H1 (cell line): ENCODE measurements around the gene LARP4B.

Experiments
- BACH1 ChIP-seq: IDR thresholded peaks from 2 replicates; pipeline ENCODE4 v1.6.1; 2012; ENCODE audit warnings: low read length, improper control_type of control experiment
- CEBPB ChIP-seq: IDR thresholded peaks from 2 replicates; pipeline ENCODE4 v1.6.1; 2012; ENCODE audit warnings: low read depth, low read length
- CTCF ChIP-seq, 3 experiments: IDR thresholded peaks; 1 replicate in 2 of 3; 2 replicates in 1 of 3; pipeline versions ENCODE4 v1.5.1 to v1.6.1; 2011; ENCODE audit warnings: low read length in 3 of 3, mild to moderate bottlenecking in 3 of 3, inconsistent platforms in 2 of 3, low read depth in 1 of 3, moderate library complexity in 1 of 3; ENCODE audit not compliant: insufficient read depth in 1 of 3; ENCODE audit errors: control extremely low read depth in 1 of 3
- GABPA ChIP-seq: IDR thresholded peaks from 2 replicates; pipeline ENCODE4 v1.6.1; 2011; ENCODE audit warnings: mild to moderate bottlenecking, low read length, moderate library complexity, borderline replicate concordance; ENCODE audit not compliant: insufficient read depth
- KDM1A ChIP-seq: fragments of 200-600, 300-600 bp; sonication (generic); IDR thresholded peaks from 2 replicates; pipeline ENCODE4 v1.7.1; 2016; ENCODE audit warnings: mild to moderate bottlenecking, low read length, borderline replicate concordance
- NRF1 ChIP-seq: IDR thresholded peaks from 2 replicates; pipeline ENCODE4 v1.6.1; 2011; ENCODE audit warnings: mild to moderate bottlenecking, low read depth, low read length, improper control_type of control experiment
- POLR2A ChIP-seq, 2 experiments: IDR thresholded peaks; 1 replicate in 1 of 2; 2 replicates in 1 of 2; pipeline ENCODE4 v1.6.1; 2011; ENCODE audit warnings: low read depth in 2 of 2, low read length in 2 of 2, mild to moderate bottlenecking in 2 of 2; ENCODE audit errors: control extremely low read depth in 1 of 2
- RNF2 ChIP-seq: fragments of 200-900, 300-1000 bp; sonication (generic); IDR thresholded peaks from 2 replicates; pipeline ENCODE4 v1.7.1; 2016; ENCODE audit warnings: borderline replicate concordance, low read depth, mild to moderate bottlenecking, antibody characterized with exemption, low read length; ENCODE audit not compliant: poor library complexity, severe bottlenecking; ENCODE audit errors: missing control alignments
- SP1 ChIP-seq: IDR thresholded peaks from 2 replicates; pipeline ENCODE4 v1.6.1; 2011; ENCODE audit warnings: low read depth, low read length
- SP4 ChIP-seq: IDR thresholded peaks from 2 replicates; pipeline ENCODE4 v1.6.1; 2012; ENCODE audit warnings: low read length, inconsistent platforms
- TAF1 ChIP-seq: IDR thresholded peaks from 2 replicates; pipeline ENCODE4 v1.6.1; 2011; ENCODE audit warnings: mild to moderate bottlenecking, low read depth, low read length
- USF2 ChIP-seq: IDR thresholded peaks from 2 replicates; pipeline ENCODE4 v1.6.1; 2011; ENCODE audit warnings: low read length, improper control_type of control experiment

GRCh38 chr10:870564-871166, 60.8 kb downstream of the LARP4B start:
- no peak for TF ChIP-seq CTCF (IDR thresholded peaks at IDR 0.05; ENCODE audit: control extremely low read depth in 1 of 3, insufficient read depth in 1 of 3, low read depth in 1 of 3, low read length in 3 of 3)
- no peak for TF ChIP-seq CEBPB
- no peak for TF ChIP-seq POLR2A (IDR thresholded peaks at IDR 0.05; ENCODE audit: control extremely low read depth in 1 of 2, low read depth in 2 of 2, low read length in 2 of 2)
- no peak for TF ChIP-seq RNF2
- TF ChIP-seq USF2, result no peak
- TF ChIP-seq GABPA, result no peak
- TF ChIP-seq SP4, result no peak
- TF ChIP-seq NRF1, result no peak
- TF ChIP-seq SP1, result no peak
- no peak for TF ChIP-seq KDM1A
- TF ChIP-seq TAF1, result no peak
- TF ChIP-seq BACH1, result no peak
